Omental fat pad (tissue), 4 donors: Measurements from ENCODE around the gene IGLL5. TPM values are rescaled to one million over a fixed set of nuclear protein-coding genes. Genes with fewer than 3 reads are reported as not detected.

ENCODE experiments used
- ATAC-seq: fragments of 150-250 bp; one replicate; pipeline ENCODE4 v1.9.1; 2016; ENCODE audit warnings: mild to moderate bottlenecking, moderate library complexity; ENCODE audit not compliant: low FRiP score
- DNase-seq: peaks from one replicate; pipeline ENCODE4 v3.0.0-alpha.2; 2019; ENCODE audit warnings: low spot score
- CTCF ChIP-seq, 3 donors: fragments of 450-650 bp; IDR thresholded peaks; one replicate each; pipeline ENCODE4 v1.5.1; 2016 to 2017; ENCODE audit warnings: antibody characterized with exemption in 3 of 3, mild to moderate bottlenecking in 3 of 3, moderate library complexity in 2 of 3
- total RNA-seq, 4 donors: library from RNA; depleted of rRNA; stranded (reverse); fragments of >200 nt; gene quantifications; one replicate each; pipeline ENCODE4 v1.1.0, GENCODE V29; 2016

Gene IGLL5
- total RNA-seq, 4 donors from 2014 or later = 1.2 to 7.7 (median 1.4) TPM

GRCh38 chr22:22881116-22882000 lies 6.3 kb upstream of the IGLL5 start:
- ATAC-seq (no peak), DNase-seq (no peak)
- no peak for TF ChIP-seq CTCF (IDR thresholded peaks at IDR 0.05)

GRCh38 chr22:22882033-22882717 lies 5.4 kb upstream of the IGLL5 start:
- no peak for TF ChIP-seq CTCF (IDR thresholded peaks at IDR 0.05)
- DNase-seq (no peak), ATAC-seq (no peak)

GRCh38 chr22:22883090-22883727 lies 4.4 kb upstream of the IGLL5 start:
- no peak for TF ChIP-seq CTCF (IDR thresholded peaks at IDR 0.05)
- DNase-seq = no peak
- no peak for ATAC-seq

GRCh38 chr22:22884010-22884887 lies 3.4 kb upstream of the IGLL5 start:
- ATAC-seq = no peak
- DNase-seq = no peak
- TF ChIP-seq CTCF (IDR thresholded peaks at IDR 0.05) = no peak

GRCh38 chr22:22884888-22885840 lies 2.5 kb upstream of the IGLL5 start:
- DNase-seq = no peak
- no peak for TF ChIP-seq CTCF (IDR thresholded peaks at IDR 0.05)

More at GRCh38 chr22:22884888-22885840, 2.5 kb upstream of the IGLL5 start:
- ATAC-seq = no peak
